ENCODE results near the gene SINHCAF. TPM values are rescaled to one million over a fixed set of nuclear protein-coding genes. Genes with fewer than 3 reads are reported as not detected.
A peak's percentile ranks its signal among the peaks of the same experiment; 100 is the strongest.
"Not testable (repeated sequence)": the region's sequence is repeated elsewhere in the genome, so short reads cannot be mapped to it uniquely, and the experiment has no call there.

Gene SINHCAF
- total RNA-seq, 2 donors from 2014 or later = 24.4 to 34.5 TPM

DNA sequence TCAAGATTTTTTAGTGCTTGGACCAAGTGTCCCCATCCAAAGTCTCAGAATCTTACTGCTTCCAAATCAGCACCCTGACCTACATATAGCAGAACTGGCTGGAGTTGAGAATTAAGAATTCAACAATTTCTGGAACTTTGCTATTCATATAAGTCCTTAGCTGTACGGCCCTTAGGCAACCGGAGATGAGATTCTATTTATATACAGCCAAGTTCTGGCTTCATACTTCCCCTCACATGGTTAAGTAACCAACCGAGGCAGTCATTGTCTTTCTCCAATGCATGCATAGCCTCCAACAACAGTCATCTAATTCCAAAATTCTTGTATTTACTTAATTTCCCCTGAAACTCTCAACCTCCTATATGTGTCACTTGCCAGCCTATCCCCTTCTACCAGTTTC is 76.6 kb downstream of the SINHCAF start:
- no peaks in the 10 kb centered on the region for H3K4me1 ChIP-seq
- H3K27ac ChIP-seq = no peak overlapping the region
- no peaks in the 10 kb centered on the region for H3K36me3 ChIP-seq (replicated peaks in 1 of 2; ENCODE audit: insufficient read depth in 1 of 2, low read depth in 2 of 2)
- TF ChIP-seq POLR2A (IDR thresholded peaks at IDR 0.05) (no peak), CTCF (IDR thresholded peaks at IDR 0.05) (no peak)
- no peak overlapping the region for H3K4me3 ChIP-seq
- no peaks in the 10 kb centered on the region for H3K9me3 ChIP-seq
- DNase-seq (no peak), ATAC-seq (no peak)
- H3K27me3 ChIP-seq = no peaks in the 10 kb centered on the region
- intact Hi-C loops (cut with DNase I) = no loop called here
- WGBS, 2 donors = 41 to 46% methylated on average over 3 of the region's 3 CpGs

GRCh38 chr12:31248815-31249214 is 77.1 kb downstream of the SINHCAF start:
- ATAC-seq (no peak), DNase-seq (no peak)
- TF ChIP-seq CTCF (IDR thresholded peaks at IDR 0.05) = no peak
- no peak for TF ChIP-seq POLR2A (IDR thresholded peaks at IDR 0.05)
- no peaks in the 10 kb centered on the region for H3K9me3 ChIP-seq
- no peaks in the 10 kb centered on the region for H3K36me3 ChIP-seq (replicated peaks in 1 of 2; ENCODE audit: insufficient read depth in 1 of 2, low read depth in 2 of 2)
- no peak overlapping the region for H3K27ac ChIP-seq
- no peaks in the 10 kb centered on the region for H3K27me3 ChIP-seq
- H3K4me3 ChIP-seq = no peak overlapping the region
- H3K4me1 ChIP-seq = no peaks in the 10 kb centered on the region
- WGBS, 2 donors = 92 to 93% methylated on average over 2 of the region's 2 CpGs
- intact Hi-C loops (cut with DNase I) = no loop called here

GRCh38 chr12:31248337-31248736 is 77.6 kb downstream of the SINHCAF start:
- intact Hi-C loops (cut with DNase I) = no loop called here
- H3K4me3 ChIP-seq = no peak overlapping the region
- 84 to 90% methylated on average over 6 of the region's 6 CpGs for WGBS, 2 donors

GRCh38 chr12:31246470-31246850 is 79.5 kb downstream of the SINHCAF start:
- H3K27ac ChIP-seq = no peak overlapping the region
- no peaks in the 10 kb centered on the region for H3K9me3 ChIP-seq
- no peak overlapping the region for H3K4me3 ChIP-seq
- no peaks in the 10 kb centered on the region for H3K27me3 ChIP-seq
- H3K4me1 ChIP-seq = no peaks in the 10 kb centered on the region
- H3K36me3 ChIP-seq (replicated peaks in 1 of 2; ENCODE audit: insufficient read depth in 1 of 2, low read depth in 2 of 2) = no peaks in the 10 kb centered on the region
- 66 to 71% methylated on average over 10 of the region's 10 CpGs for WGBS, 2 donors
- TF ChIP-seq CTCF (IDR thresholded peaks at IDR 0.05) = no peak
- TF ChIP-seq POLR2A (IDR thresholded peaks at IDR 0.05) = no peak
- no peak for DNase-seq
- ATAC-seq = no peak
- intact Hi-C loops (cut with DNase I) = no loop called here

More at GRCh38 chr12:31248337-31248736, 77.6 kb downstream of the SINHCAF start:
- Histone ChIP-seq H3K9me3 (no peaks in the 10 kb centered on the region), H3K36me3 (replicated peaks in 1 of 2; ENCODE audit: insufficient read depth in 1 of 2, low read depth in 2 of 2) (no peaks in the 10 kb centered on the region), H3K27ac (no peak overlapping the region), H3K27me3 (no peaks in the 10 kb centered on the region), H3K4me1 (no peaks in the 10 kb centered on the region)
- ATAC-seq = no peak
- DNase-seq = no peak
- TF ChIP-seq POLR2A (IDR thresholded peaks at IDR 0.05) = no peak
- TF ChIP-seq CTCF (IDR thresholded peaks at IDR 0.05) = no peak

DNA sequence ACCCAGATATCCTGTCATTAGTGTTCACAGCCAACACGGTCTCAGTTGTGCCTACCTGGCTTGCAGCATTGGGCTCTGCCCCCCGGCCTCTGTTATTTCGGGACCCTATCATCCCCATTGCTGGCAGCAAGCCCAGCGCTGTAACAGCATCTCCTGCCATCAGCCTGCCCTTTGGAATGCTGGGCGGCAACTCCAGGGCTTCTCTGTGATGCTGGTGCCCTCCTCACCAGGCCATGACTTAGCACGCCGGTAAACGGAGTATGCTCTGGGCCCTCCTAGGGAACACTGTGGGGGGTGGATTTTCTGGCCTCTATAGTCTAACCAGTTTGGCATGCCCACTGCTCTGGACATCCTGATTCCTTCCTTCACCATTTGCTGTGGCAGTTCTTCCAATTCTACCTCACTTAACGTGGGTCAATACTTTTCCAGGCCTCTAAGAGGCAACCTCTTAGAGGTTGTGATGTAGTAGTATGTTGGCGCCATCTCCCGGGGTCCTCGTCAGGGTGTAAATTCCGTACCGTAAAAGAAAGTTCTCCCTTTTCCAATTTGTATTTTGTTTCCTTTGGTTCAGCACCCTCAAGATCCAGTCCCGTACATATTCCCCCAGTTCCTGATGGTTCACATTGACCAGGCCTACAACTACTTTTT is 80.0 kb downstream of the SINHCAF start:
- Histone ChIP-seq H3K27me3 (no peaks in the 10 kb centered on the region), H3K4me1 (no peaks in the 10 kb centered on the region), H3K27ac (no peak overlapping the region), H3K9me3 (no peaks in the 10 kb centered on the region), H3K36me3 (replicated peaks in 1 of 2; ENCODE audit: insufficient read depth in 1 of 2, low read depth in 2 of 2) (no peaks in the 10 kb centered on the region), H3K4me3 (no peak overlapping the region)
- TF ChIP-seq CTCF (IDR thresholded peaks at IDR 0.05) (peak in 4 of 7 experiments; percentile 30 to 68 (median 41)), POLR2A (IDR thresholded peaks at IDR 0.05) (no peak)
- WGBS, 2 donors = 75 to 81% methylated on average over 14 to 15 of the region's 15 CpGs
- intact Hi-C loops (cut with DNase I) = no loop called here
- DNase-seq (peak in 2 of 4 donors; percentile 15 to 65), ATAC-seq (no peak)

DNA sequence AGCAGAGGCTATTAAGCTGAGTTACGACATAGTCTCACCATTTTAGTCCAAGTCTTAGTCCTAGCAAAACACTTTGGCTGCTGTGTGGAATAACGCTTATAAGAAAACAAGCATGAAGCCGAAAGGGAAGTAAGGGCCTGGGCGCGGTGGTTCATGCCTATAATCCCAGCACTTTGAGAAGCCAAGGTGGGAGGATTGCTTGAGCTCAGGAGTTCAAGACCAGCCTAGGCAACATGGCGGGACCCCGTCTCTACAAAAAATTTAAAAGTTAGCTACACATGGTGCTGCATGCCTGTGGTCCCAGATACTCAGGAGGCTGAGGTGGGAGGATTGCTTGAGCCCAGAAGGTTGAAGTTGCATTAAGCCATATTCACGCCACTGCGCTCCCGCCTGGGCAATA is 83.5 kb downstream of the SINHCAF start:
- H3K27ac ChIP-seq; H3K36me3 ChIP-seq (replicated peaks in 1 of 2; ENCODE audit: insufficient read depth in 1 of 2, low read depth in 2 of 2); H3K9me3 ChIP-seq; H3K27me3 ChIP-seq; ATAC-seq; DNase-seq; H3K4me1 ChIP-seq; H3K4me3 ChIP-seq; intact Hi-C loops (cut with DNase I): not testable (repeated sequence)
- WGBS, 2 donors = 86 to 96% methylated on average over 10 of the region's 10 CpGs
